Activated CD4-positive, alpha-beta T cell treated with anti-CD3 and anti-CD28 coated beads, Interleukin-2, amount 10 ng/mL, durations not matched to agents 7 days and 5 days (primary cell): ENCODE results near the gene UHMK1. TPM values are rescaled to one million over a fixed set of nuclear protein-coding genes. Genes with fewer than 3 reads are reported as not detected.

Source experiments
- CTCF ChIA-PET: fragments of 350-600 bp; sonication (Branson Sonifier 250); formaldehyde crosslinking; loops from one replicate; lab custom pipeline; 2021; ENCODE audit warnings: antibody characterized with exemption; lab: Charles Lee
- POLR2A ChIA-PET: fragments of 350-600 bp; sonication (Branson Sonifier 250); formaldehyde crosslinking; loops from one replicate; lab custom pipeline; 2021; ENCODE audit warnings: antibody characterized with exemption; lab: Charles Lee
- DNase-seq: peaks from one replicate; pipeline ENCODE4 v3.0.0-alpha.2; 2020
- H3K27ac Mint-ChIP-seq: one replicate; pipeline ENCODE4 v1.8.0; 2021; ENCODE audit warnings: mild to moderate bottlenecking, moderate library complexity, mixed read lengths
- H3K27me3 Mint-ChIP-seq: one replicate; pipeline ENCODE4 v1.8.0; 2021; ENCODE audit warnings: mixed read lengths
- H3K36me3 Mint-ChIP-seq: one replicate; pipeline ENCODE4 v1.8.0; 2021; ENCODE audit warnings: low read depth, mixed read lengths
- H3K4me1 Mint-ChIP-seq: one replicate; pipeline ENCODE4 v1.8.0; 2021; ENCODE audit warnings: mixed read lengths
- H3K4me3 Mint-ChIP-seq: one replicate; pipeline ENCODE4 v1.8.0; 2021; ENCODE audit warnings: mild to moderate bottlenecking, moderate library complexity, mixed read lengths
- H3K9me3 Mint-ChIP-seq: one replicate; pipeline ENCODE4 v1.8.0; 2021; ENCODE audit warnings: mixed read lengths
- total RNA-seq, 2 experiments: library from RNA; stranded (reverse); gene quantifications; one replicate each; pipeline ENCODE4 v1.2.3, GENCODE V29; 2021

Gene UHMK1
- total RNA-seq, 2 experiments from 2014 or later, result 57.3 to 60.6 TPM

DNA sequence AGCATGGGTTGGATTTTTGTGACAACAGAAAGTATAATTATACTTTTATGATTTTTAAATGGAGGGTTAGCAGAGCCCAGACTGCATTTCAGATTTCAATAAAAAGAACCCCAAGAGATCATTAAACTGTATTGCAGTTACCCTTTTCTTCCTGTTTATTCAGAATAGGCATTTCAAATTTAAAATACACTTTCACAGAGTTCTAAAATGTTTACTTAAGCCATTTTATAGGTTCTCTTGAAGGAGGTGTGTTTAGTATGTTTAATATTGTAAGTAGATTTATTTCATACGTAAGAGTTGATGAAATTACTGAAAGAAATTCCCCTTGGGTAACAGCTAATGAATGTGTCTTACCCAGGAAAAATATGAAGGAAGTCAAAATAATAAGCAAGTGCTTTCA, 81.3 kb downstream of the UHMK1 start:
- Mint-ChIP-seq H3K27ac (no peak overlapping the region), H3K36me3 (peaks cover 4% of the 10 kb centered on the region), H3K9me3 (no peaks in the 10 kb centered on the region), H3K4me3 (no peak overlapping the region), H3K4me1 (no peaks in the 10 kb centered on the region), H3K27me3 (no peaks in the 10 kb centered on the region)
- CTCF ChIA-PET, result interaction anchor here (0.8 kb wide), 1 partner anchor 80 kb away, joined by 3 read pairs; no protein-coding TSS in a partner anchor
- no peak for DNase-seq
- POLR2A ChIA-PET, result no interaction called here

Other genes with a start within 250 kb of the UHMK1 start
- not detected for gene SPATA46, start 121.0 kb upstream of the UHMK1 start, total RNA-seq
- not detected for gene C1orf226, start 116.1 kb upstream of the UHMK1 start, total RNA-seq
- gene SH2D1B, start 85.7 kb upstream of the UHMK1 start, total RNA-seq, result not detected
- 10 to 100 TPM; 10.9 to 12.3 TPM for gene UAP1, start 63.9 kb downstream of the UHMK1 start, total RNA-seq
- under 1 TPM; 0.02 to 0.35 TPM for gene DDR2, start 134.6 kb downstream of the UHMK1 start, total RNA-seq